Lower leg skin (tissue), 3 donors: Measurements from ENCODE around the gene PLCB1.

Source experiments
- CTCF ChIP-seq, 3 donors: fragments of 450-650 bp; IDR thresholded peaks; one replicate each; pipeline ENCODE4 v1.5.1; 2016; ENCODE audit warnings: antibody characterized with exemption in 3 of 3, mild to moderate bottlenecking in 3 of 3, moderate library complexity in 2 of 3
- POLR2A ChIP-seq, 2 donors: fragments of 450-650 bp; IDR thresholded peaks; one replicate each; pipeline ENCODE4 v1.6.1; 2016 to 2017; ENCODE audit warnings: antibody characterized with exemption in 2 of 2, mild to moderate bottlenecking in 1 of 2, moderate library complexity in 1 of 2

- TF ChIP-seq POLR2A (IDR thresholded peaks at IDR 0.05) (no peak), CTCF (IDR thresholded peaks at IDR 0.05) (peak in 1 of 3 donors; percentile 26)
These were observed at the start of gene PLCB1 for GRCh38 chr20:8131598-8132483.
